ENCODE results near the gene MYO3B.

- TF ChIP-seq CTCF (IDR thresholded peaks at IDR 0.05; ENCODE audit: low read length) (no peak), EZH2 (optimal IDR thresholded peaks at IDR 0.05; ENCODE audit: low read depth, low read length) (no peak)
Measured at GRCh38 chr2:170185319-170185718, 7.4 kb downstream of the MYO3B start.
